ENCODE results near the gene PTTG1.
A peak's percentile ranks its signal among the peaks of the same experiment; 100 is the strongest.

Gene PTTG1

DNA sequence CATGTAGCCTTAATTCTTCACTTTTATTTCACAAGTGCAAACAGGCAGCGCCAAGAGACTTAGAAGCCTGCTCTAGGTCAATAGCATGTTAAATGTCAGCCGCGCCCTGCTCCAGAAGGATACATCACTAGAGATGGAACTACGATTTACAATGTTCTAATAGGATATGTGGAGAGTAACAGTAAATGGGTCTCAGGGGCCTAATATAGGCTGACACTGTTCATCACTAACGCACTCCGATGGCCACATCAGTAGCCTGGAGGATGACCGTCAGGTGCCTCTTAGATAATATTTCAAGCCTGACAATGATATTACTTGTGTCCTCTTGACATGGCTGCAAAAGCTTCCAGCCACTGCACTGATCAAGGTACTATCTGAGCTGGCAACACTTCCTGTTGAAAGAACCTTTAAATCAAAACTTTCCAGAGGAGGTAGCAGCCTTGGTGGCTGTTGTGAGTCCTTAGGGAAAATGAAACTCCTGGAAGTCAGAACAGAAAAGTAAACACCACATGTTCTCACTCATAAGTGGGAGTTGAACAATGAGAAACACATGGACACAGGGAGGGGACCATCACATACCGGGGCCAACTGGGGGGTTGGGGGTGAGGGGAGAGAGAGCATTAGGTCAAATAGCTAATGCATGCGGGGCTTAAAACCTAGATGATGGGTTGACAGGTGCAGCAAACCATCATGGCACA, 35.0 kb downstream of the PTTG1 start:
- DNase-seq: no peak

DNA sequence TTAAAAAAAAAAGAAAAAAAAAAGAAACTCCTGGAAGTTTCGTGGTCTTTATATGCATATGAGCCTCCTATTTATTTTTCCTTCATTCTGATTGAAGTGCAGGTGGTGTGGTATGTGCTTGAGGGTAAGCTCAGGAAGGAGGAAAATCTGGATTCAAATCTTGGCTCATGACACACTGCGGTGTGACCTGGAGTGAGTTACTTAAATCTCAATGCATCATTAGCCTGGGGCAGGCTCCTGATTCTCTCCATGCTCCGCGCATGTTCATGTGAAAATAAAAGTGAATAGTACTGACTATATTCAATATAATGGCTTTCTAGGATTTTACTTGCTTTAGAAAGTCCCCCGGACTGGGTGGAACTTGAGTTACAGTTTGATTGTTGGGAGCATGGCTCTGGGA, 35.6 kb downstream of the PTTG1 start:
- no peak for DNase-seq

DNA sequence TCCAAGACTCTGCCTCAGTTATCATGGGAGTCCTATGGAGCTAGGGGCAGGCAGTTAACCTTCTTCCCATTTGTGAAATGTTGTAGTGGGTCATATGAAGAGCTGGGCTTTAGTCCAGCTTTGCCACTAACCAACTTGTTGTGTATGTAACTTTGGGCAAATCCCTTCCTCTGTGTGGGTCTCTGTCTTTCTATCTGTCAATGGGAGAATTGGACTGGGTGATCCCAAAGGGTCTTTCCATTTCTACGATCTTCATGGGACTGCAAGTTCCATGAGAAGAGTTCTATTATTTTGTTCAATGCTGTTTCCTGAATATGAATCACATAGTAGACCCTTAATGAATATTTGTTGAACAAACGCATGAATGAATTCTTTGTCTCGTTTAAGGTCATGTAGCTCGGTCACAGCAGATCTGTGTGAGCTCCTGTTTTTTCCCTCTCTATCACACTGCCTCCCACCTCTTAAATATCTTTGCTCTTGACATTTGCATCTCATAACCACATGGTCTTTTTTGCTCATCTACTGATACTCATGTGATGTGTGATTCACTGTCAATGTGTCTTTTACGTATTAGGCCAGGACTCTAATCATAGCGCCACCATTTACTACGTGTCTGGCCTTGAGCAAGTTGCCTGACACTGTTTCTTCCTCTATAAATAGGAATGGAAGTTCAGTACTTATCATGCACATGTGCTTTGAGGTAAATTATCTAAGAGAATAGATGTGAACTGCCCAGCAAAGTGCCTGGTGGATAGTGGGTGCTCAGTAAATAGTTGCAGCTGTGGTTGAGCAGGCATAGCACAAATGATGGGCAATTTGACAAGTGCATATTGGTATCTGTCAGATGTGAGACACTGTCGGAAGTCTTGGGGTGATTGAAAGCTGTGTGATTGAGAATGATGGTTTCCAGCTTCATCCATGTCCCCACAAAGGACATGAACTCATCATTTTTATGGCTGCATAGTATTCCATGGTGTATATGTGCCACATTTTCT, 37.4 kb downstream of the PTTG1 start:
- DNase-seq: no peak

DNA sequence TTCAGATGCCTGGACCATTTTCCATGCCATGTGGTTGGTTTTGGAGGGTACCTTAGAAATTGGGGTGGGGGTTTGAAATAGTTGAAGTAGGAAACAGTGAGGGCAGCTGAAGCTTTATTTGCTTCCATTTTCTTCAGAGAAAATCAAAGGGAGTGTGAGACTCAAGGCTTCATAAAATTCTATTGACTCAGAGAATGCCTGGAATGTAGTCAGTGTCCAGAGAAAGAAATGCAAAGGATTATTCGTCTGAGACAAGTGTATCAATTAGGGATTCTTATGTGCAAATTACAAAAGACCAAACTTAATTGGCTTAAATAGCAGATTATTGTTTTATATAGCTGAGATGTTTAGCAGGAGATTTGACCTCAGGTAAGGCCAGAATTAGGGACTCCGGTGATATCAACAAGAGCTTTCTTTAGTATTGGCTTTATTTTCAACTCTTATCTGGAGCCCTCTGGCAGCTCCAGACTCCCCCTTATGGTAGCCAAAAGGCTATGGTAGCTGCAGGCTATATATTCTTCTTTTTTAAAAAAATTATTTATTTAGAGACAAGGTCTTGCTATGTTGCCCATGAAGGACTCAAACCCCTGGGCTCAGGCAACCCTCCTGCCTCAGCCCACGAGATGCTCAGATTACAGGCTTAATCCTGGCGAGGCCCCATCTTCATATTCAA, 38.9 kb downstream of the PTTG1 start:
- DNase-seq: no peak

DNA sequence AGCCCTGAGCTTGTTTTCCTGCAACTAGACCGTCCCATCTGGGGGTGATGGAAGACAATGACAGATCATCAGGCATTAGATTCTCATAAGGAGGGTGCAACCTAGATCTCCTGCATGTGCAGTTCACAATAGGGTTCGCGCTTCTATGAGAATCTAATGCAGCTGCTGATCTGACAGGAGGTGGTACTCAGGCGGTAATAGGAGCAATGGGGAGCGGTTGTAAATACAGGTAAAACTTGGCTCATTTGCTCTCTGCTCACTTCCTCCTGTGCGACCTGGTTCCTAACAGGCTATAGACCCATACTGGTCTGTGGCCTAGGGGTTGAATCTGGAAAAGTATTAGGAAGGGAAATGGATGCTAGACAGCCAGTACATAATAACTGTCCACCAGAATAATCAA, 39.7 kb downstream of the PTTG1 start:
- DNase-seq: no peak

DNA sequence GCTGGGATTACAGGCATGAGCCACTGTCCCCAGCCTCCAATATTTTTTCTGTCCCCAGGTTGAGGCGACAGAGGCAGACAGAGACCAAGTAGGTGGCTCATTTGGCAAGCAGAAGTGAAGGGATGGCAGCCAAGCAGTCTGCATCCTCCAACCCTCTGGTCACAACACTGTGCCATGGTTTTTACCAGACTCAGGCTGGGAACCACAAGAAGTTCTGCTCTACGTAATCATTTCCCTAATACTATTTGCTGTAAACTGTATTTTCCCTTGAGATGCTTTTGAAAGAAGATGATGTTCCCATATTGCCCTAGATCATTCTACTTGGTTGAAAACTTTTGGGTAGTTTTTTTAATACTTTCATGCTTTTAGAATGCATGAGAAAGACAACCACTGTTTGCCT, 40.5 kb downstream of the PTTG1 start:
- no peak for DNase-seq

DNA sequence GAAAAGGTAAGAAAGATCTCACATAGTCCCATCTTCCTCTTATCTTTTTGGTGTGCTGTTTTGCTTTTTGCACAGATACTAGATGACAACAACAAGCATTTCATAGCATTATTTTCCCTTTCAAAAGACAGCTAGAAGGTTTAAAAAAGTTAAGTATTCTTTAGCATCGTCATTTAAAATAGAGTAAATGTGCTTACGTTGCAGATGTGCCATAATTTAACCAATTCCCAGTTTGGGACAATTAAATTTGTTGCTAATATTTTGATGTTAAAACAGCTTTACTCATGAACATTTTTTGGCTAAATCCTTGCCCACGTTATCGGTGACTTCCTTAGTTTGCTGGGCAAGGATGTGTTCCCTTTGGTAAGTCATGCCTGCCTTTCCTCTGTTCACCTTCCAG, 41.6 kb downstream of the PTTG1 start:
- no peak for DNase-seq

DNA sequence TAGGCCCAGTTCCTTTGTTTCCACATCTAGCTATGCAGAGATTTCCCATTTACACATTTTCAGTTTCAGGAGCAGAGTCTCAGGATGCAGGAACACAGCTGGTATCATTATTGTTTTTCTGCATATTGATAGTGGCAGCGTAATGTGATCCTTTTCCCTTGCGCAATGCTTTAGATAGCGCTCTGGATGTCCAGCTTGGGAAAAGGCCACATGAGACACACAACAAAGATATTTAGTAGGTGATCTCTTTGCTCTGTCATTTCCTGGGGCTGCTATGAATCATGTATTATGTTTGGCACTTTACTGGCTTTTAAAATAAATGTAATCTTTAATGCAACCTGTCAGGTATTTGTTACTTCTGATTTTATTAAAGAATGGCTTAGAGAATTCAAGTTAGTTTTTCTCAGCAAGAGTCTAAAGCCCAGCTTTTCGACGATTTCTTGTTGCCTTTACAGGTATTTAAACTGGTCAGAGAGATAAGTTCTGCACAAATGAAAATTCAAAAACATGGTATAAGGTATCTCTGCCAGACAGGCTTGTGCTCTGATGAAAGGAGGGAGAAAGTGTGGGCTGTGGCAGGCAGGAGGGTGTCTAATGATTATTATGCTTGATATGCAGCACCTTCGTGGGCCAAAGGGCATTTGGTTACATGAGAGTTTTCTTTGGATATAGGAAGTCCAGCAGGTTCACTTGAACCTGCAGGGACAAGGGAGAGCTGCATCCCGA, 42.2 kb downstream of the PTTG1 start:
- no peak for DNase-seq

DNA sequence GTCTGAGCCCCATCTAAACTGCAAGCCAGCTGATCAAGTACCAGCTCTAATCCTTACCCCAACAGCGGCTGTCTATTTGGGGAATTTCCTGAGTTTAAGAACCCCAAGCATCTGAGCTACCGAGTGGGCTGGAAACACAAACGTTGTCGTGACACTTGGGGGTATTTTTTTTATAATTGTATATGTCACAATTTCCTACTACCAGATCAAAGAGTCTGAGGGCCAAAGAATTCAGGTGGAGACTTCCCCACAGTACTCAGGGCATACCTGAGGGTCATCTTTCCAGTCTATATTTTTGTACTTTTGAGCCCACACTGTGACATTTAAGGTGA, 42.8 kb downstream of the PTTG1 start:
- DNase-seq: no peak

DNA sequence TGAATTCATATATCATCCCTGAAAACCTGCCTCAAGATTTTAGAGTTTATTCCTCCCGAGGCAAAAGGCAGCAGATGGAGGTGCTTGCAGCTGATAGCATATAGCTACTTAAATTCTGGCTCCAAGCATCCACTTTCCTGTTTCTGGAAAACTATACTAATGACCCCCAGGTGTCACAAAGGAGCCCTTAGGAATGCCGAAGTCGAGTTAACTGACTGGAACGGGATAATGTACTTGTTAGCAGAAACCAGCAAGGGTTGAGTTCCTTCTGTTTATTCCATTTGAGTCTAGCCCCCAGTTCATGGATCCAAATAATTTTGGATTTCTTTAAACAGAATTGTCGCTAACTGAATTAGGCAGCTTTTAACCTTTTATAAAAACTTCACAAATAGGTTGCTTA, 44.5 kb downstream of the PTTG1 start:
- no peak for DNase-seq

DNA sequence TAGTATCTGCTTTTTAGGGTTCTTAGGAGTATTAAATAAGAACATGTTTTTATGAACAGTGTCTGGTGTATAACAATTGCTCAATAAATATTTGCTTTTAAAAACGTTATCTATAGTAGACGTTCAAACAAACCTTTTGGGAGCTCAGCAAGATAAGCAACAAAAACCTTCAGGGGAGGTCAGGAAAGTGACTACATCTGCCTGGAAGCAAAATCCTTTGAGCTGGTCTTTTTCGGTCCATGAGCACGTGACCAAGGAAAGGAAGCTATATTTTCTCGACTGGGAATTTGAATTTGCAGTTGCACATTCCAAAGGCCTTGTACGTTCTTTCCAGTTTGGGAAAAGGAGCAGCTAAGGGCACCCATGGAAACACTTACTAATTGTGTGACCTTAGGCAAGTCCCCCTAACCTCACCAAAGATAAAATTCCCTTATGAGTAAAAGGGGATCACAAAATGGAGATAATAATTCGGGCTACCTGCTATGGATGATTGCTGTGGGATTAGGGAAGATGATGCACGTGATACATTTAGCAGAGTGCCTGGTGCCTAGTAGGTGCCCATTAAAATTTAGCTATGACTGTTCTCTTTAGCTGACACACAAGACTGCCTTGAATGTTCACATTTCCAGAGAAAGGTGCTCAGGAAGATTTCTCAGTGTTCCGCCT, 45.4 kb downstream of the PTTG1 start:
- no peak for DNase-seq

DNA sequence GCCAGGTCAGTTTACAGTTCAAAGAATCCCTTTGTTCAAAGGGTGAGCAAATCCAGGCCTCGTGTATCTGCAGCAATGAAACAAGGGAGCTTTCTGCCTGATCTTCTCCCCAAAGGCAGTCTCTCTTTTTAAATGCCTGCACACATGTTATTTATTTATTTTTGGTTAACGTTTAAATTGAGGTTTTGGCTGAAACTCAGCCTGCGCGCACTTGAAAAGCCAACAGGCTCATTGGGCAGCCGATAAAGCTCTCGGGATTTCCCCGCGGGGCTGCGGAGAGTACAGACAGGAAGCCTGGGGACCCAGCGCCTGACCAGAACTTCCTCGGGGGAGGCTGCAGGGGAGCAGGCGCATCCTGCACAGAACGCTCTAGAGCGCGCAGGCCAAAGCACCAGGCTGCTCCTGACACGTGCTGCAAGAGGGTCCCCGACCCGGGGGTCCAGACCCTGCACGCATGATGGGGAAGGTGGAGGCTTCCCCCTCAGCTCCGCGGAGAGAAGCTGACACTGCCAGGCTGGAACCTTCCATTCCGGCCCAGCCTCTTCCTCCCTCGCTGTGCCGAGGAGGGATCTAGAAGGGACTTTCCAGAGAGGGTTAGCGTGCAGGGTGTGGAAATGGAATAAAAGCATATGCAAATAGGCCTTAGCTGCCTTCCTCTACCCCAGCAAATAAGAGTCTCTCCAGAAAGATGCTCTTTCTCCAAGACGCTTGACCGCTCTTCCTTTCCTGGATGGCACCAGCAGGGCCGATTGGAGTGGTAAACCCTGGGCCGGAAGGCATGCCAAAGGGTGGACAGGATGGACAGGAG, 46.1 kb downstream of the PTTG1 start:
- DNase-seq: peak; percentile 77

DNA sequence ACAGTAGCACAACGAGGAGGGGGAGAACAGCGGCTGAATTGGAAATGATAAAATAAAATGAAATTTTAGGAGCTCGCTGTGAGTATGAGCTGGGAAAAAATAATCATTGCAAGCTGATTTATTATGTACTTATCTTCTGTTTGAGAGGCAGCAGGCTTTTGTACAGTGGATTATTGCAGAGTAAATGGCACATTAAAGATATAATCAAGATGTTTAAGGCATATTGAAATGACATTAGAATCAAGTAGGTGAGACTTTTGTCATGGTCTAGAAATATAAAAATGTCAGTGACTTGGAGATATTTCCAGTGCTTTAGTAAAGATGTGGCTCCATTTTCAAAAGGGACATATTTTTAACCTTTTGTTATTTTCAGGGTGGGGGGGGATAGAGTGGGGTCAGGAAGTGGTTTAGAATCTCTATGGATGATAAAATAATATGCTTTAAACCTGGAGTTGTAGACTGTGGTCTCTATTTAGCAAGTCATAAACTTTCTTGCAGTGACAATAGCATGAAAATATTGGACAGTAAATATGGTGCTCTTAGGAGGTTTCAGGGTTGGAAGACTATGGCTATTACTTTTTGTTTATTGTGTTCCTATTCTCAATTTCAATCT, 46.8 kb downstream of the PTTG1 start:
- DNase-seq: no peak

DNA sequence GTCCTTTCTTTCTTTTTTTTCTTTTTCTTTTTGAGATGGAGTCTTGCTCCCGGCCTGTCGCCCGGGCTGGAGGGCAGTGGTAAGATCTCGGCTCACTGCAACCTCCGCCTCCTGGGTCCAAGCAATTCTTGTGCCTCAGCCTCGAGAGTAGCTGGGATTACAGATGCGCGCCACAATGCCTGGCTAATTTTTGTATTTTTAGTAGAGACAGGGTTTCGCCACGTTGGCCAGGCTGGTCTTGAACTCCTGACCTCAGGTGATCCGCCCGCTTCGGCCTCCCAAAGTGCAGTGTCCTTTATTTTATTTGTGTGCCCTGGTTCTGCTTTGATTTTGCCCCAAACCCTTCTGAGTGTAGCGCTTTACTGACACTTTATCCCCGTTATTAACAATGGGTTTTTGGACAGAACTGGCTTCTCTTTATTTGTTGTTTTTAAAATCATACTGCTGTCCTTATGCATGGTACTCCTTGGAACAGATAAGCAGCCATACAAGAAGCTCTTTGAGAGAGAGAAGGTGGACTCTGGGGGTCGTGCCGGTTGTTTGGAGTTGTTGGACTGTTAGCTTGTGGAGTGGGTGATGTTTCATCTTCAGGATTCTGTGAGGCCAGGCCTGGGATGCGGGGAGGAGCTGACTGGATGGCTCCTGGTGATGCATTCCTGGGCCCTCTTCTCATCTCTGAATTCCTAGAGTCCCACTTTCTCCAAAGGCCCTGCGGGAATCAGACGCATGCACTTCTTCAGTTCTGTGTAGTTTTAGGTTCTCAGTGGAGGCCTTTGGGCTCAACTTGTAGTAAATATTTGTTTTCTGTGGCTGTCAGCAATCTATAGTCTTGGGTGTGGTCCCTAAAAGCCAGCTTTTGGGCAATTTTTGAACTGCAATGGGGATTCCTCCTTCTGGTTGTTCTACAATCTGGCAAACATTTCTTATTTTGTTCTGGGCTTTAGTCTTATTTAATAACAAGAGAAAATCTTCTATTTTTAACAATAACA, 47.8 kb downstream of the PTTG1 start:
- no peak for DNase-seq

DNA sequence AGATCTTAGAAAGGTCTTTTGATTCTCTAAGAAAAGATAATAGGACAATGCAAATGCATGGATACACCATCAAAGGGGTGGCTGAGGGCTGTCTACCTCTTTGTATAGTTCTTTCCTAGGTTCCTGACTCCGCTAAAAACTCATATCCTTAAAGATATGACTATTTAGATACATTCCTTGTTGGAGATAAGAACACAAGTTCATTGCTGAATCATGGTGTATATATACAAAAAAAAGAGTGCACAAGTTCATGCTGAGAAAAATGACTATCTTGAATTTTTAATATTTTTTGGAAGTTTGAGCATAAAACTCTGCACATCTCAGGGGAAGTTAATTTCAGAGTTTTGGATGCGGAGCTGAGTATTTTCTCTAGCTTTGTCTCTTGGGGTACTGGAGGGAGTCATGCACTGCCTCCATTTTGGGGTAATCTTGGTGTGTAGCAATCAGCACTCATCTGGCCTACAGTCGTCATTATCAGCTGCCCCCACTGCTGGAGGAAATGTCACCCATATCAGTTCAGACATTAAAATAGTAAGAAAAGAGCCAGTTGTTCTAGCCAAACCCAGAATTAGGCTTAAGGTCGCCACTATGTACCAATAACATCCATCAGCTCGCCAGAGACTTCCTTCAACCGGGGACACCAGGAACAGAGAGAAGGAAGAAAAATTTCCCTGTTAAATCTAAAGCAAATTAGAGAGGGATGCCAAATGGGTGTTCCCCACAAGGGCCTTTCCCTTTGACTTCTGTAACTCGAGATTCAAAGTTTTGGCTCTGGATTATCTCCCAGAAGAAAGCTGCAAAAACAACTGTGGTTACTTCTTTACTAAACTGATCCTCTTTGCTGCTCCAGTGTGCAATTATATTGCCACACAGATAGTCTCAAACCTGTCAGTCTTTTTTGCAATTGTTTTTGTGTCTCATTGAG, 49.0 kb downstream of the PTTG1 start:
- DNase-seq: no peak

DNA sequence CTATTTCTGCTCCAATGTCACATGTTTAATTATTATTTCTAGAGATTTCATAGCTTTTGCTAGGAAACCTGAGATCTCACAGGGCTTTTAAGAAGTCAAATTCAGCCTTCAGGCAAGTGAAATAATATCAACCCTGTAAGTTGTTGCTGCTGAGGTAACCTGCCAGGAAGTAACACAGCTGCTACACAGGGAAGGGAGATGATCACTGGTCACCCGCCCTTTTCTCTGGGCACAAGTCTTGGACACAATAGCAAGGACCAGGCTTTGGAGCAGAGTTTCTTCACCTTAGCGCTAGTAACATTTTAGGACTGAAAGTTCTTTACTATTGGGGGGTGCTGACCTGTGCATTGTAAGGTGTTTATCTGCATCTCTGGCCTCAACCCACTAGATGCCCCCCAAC, 50.1 kb downstream of the PTTG1 start:
- DNase-seq: no peak

DNA sequence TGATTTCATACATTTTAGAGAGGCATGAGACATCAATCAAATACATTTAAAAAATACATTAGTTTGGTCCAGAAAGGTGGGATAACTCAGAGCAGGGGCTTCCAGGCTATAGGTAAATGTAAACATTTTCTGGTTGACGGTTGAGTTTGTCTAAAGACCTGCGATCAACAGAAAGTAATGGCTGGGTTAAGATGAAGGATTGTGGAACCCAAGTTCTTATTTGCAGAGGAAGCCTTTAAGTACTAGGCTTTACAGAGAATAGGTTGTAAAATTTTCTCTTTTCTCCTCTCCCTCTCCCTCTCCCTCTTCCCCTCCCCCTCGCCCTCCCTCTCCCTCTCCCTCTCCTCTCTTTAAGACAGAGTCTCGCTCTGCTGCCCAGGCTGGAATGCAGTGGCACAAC, 50.8 kb downstream of the PTTG1 start:
- DNase-seq: no peak

DNA sequence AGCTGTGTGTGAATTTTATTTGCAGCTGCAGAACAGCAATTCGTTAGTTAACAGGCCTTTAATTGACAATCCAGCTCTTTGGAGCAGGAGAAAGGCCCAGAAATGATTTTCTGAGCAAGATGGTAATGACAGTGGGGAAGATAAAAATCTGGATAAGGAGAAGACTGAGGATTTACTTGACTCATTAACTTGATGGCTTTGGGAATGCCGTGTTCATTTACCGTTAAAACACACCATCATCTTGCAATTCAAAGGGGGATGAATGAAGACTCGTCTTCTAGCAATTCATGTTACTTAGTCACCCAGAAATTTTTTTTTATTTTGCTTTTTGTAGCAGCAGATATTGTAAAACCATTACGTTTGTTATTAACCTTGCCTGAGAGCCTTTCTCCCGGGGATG, 52.0 kb downstream of the PTTG1 start:
- no peak for DNase-seq

DNA sequence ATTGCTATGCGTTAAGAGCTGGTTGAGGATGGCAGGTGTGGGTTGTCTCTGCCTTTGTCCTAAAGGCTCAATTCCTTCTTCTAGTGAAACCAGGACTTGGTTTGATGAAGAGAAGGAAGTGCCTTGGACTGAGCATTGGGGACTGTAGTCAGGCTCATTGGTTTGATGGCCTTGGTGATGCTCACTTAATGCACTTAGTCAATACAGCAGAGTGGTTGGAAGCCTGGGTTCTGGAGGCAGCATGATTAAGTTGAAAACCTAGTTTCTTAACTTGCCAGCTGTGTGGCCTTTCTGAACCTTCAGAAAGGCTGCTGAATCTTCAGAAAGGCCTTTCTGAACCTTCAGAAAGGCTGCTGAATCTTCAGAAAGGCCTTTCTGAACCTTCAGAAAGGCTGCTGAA, 52.4 kb downstream of the PTTG1 start:
- no peak for DNase-seq

All from central memory CD4-positive, alpha-beta T cell (primary cell).